Endodermal cell (in vitro differentiated cells): Measurements from ENCODE around the gene CPA4. TPM values are rescaled to one million over a fixed set of nuclear protein-coding genes. Genes with fewer than 3 reads are reported as not detected.

Source experiments
- DNase-seq: peaks from one replicate; pipeline ENCODE4 v3.0.0-alpha.2; 2017
- H3K27ac ChIP-seq: 2 replicates; pipeline ENCODE4 v1.5.1; 2013; ENCODE audit warnings: mild to moderate bottlenecking, low read depth, low read length, moderate library complexity
- H3K27me3 ChIP-seq: 2 replicates; pipeline ENCODE4 v1.6.1; 2013; ENCODE audit warnings: mild to moderate bottlenecking, low read length, moderate library complexity; ENCODE audit not compliant: insufficient read depth, control insufficient read depth, poor library complexity, severe bottlenecking
- H3K36me3 ChIP-seq: 2 replicates; pipeline ENCODE4 v1.7.0; 2013; ENCODE audit warnings: mild to moderate bottlenecking, low read length, moderate library complexity; ENCODE audit not compliant: control insufficient read depth, insufficient read depth
- H3K4me1 ChIP-seq: one replicate; pipeline ENCODE4 v1.7.0; 2013; ENCODE audit warnings: low read length; ENCODE audit not compliant: control insufficient read depth, insufficient read depth
- H3K4me3 ChIP-seq: 2 replicates; pipeline ENCODE4 v1.5.1; 2013; ENCODE audit warnings: mild to moderate bottlenecking, low read length, moderate library complexity
- H3K9ac ChIP-seq: 2 replicates; pipeline ENCODE4 v1.6.1; 2013; ENCODE audit warnings: mild to moderate bottlenecking, low read length, moderate library complexity; ENCODE audit not compliant: poor library complexity, severe bottlenecking; ENCODE audit errors: extremely low read depth
- H3K9me3 ChIP-seq: 2 replicates; pipeline ENCODE4 v1.6.1; 2013; ENCODE audit warnings: mild to moderate bottlenecking, low read length, moderate library complexity; ENCODE audit not compliant: control insufficient read depth
- H3K27ac Mint-ChIP-seq: 2 replicates; pipeline ENCODE4 v1.8.0; 2020; ENCODE audit warnings: mixed read lengths
- H3K27me3 Mint-ChIP-seq: 2 replicates; pipeline ENCODE4 v1.8.0; 2021; ENCODE audit warnings: mild to moderate bottlenecking, mixed read lengths; ENCODE audit not compliant: insufficient read depth
- H3K36me3 Mint-ChIP-seq: 2 replicates; pipeline ENCODE4 v1.8.0; 2020; ENCODE audit warnings: low read depth, mixed read lengths
- H3K4me1 Mint-ChIP-seq: 2 replicates; pipeline ENCODE4 v1.8.0; 2020; ENCODE audit warnings: mixed read lengths
- H3K4me3 Mint-ChIP-seq: 2 replicates; pipeline ENCODE4 v1.8.0; 2020; ENCODE audit warnings: mild to moderate bottlenecking, moderate library complexity, mixed read lengths
- H3K9me3 Mint-ChIP-seq: 2 replicates; pipeline ENCODE4 v1.8.0; 2020; ENCODE audit warnings: mild to moderate bottlenecking, mixed read lengths
- CTCF ChIP-seq: fragments of 200-600 bp; sonication (generic); conservative IDR thresholded peaks from 2 replicates; pipeline ENCODE4 v1.5.0; 2021; ENCODE audit warnings: antibody characterized with exemption, mild to moderate bottlenecking
- WGBS, 2 experiments: methylation state at CpG; one replicate each; pipeline versions ENCODE4 v1.1.5 to v1.1.7; 2013; ENCODE audit warnings: missing lambda C conversion rate in 2 of 2, mixed read lengths in 1 of 2; ENCODE audit not compliant: insufficient coverage in 1 of 2, insufficient read length in 1 of 2; 5-methylcytosine and 5-hydroxymethylcytosine counted together
- total RNA-seq, 2 donors: library from RNA; stranded (reverse); fragmentation: NEBNext Ultra II Directional in 1 of 2; extraction: Animal tissue kit (Norgen Biotek cat#: 25700) in 1 of 2; gene quantifications; 2 replicates in 1 of 2; 3 replicates in 1 of 2; pipeline ENCODE4 v1.2.1, GENCODE V29; 2021

CPA4 gene
- total RNA-seq, 2 donors from 2014 or later: not detected

GRCh38 chr7:130358471-130358870 is 65.5 kb downstream of the CPA4 start:
- Histone ChIP-seq H3K4me3 (no peak overlapping the region), H3K4me1 (no peaks in the 10 kb centered on the region), H3K36me3 (no peaks in the 10 kb centered on the region), H3K27me3 (no peaks in the 10 kb centered on the region), H3K9me3 (no peaks in the 10 kb centered on the region), H3K27ac (no peak overlapping the region), H3K9ac (no peak overlapping the region)
- H3K27me3 Mint-ChIP-seq: peaks cover 4% of the 10 kb centered on the region
- H3K4me3 Mint-ChIP-seq: no peak overlapping the region
- peaks cover 8% of the 10 kb centered on the region for H3K9me3 Mint-ChIP-seq
- TF ChIP-seq CTCF: no peak
- DNase-seq: peak; percentile 21
- no peak overlapping the region for H3K27ac Mint-ChIP-seq
- WGBS, 2 experiments: 93 to 95% methylated on average over 4 of the region's 4 CpGs
- peaks cover 9% of the 10 kb centered on the region for H3K4me1 Mint-ChIP-seq
- no peaks in the 10 kb centered on the region for H3K36me3 Mint-ChIP-seq

- Histone ChIP-seq H3K4me1 (no peaks in the 10 kb centered on the region), H3K36me3 (no peaks in the 10 kb centered on the region), H3K9me3 (no peaks in the 10 kb centered on the region), H3K27ac (no peak overlapping the region), H3K4me3 (no peak overlapping the region), H3K9ac (no peak overlapping the region), H3K27me3 (no peaks in the 10 kb centered on the region)
- no peak overlapping the region for H3K27ac Mint-ChIP-seq
- WGBS, 2 experiments: 92 to 95% methylated on average over 4 to 5 of the region's 5 CpGs
- TF ChIP-seq CTCF: no peak
- peaks cover 8% of the 10 kb centered on the region for H3K9me3 Mint-ChIP-seq
- no peaks in the 10 kb centered on the region for H3K36me3 Mint-ChIP-seq
- H3K27me3 Mint-ChIP-seq: peaks cover 4% of the 10 kb centered on the region
- no peak overlapping the region for H3K4me3 Mint-ChIP-seq
- peaks cover 9% of the 10 kb centered on the region for H3K4me1 Mint-ChIP-seq
- DNase-seq: peak; percentile 17
Measured at GRCh38 chr7:130359276-130359857, 66.4 kb downstream of the CPA4 start.

- WGBS, 2 experiments: 67 to 86% methylated on average over 1 to 3 of the region's 3 CpGs
- DNase-seq: no peak
- no peak overlapping the region for H3K4me3 Mint-ChIP-seq
- H3K36me3 ChIP-seq: no peaks in the 10 kb centered on the region
- no peaks in the 10 kb centered on the region for H3K36me3 Mint-ChIP-seq
- H3K4me1 Mint-ChIP-seq: peaks cover 13% of the 10 kb centered on the region
- H3K27ac Mint-ChIP-seq: no peak overlapping the region
- no peaks in the 10 kb centered on the region for H3K9me3 ChIP-seq
- peaks cover 8% of the 10 kb centered on the region for H3K9me3 Mint-ChIP-seq
- H3K27me3 ChIP-seq: no peaks in the 10 kb centered on the region
- H3K9ac ChIP-seq: no peak overlapping the region
- peaks cover 4% of the 10 kb centered on the region for H3K27me3 Mint-ChIP-seq
- no peak overlapping the region for H3K4me3 ChIP-seq
- no peaks in the 10 kb centered on the region for H3K4me1 ChIP-seq
- TF ChIP-seq CTCF: no peak
- no peak overlapping the region for H3K27ac ChIP-seq
Measured at GRCh38 chr7:130360518-130360917, 67.6 kb downstream of the CPA4 start.
